Measurements from ENCODE around the gene TNS1. TPM values are rescaled to one million over a fixed set of nuclear protein-coding genes. Genes with fewer than 3 reads are reported as not detected.

Gene TNS1
- total and polyA plus RNA-seq, 10 of the 15 experiments (the other 5 are each of a cell fraction or from before 2014, with no cell fraction given), result 0.05 to 0.44 TPM; not detected in 8

DNA sequence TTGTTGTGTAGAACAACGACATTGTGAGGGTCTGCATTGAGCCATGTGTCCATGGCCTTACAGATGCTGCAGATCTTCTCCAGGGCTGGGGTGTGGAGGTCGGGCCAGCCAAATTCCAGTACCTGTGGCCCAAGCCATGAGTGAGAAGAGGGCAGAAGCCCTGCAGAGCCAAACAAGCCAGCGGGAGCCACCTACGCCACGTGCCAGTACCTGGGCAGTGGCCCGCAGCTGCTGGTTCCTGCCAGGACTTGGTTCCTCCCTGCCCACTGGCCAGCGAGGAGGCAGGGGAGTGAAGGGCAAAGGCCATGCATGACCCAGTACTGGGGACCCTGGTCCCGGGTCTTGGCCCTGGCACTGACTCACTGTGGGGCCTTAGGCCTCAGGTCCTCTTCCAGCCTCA, 109.4 kb downstream of the TNS1 start (continued):
- TF ChIP-seq RFX5 (IDR thresholded peaks at IDR 0.05; ENCODE audit: low read depth, low read length) (no peak), HDAC6 (IDR thresholded peaks at IDR 0.05; ENCODE audit: unreplicated experiment) (no peak), MXI1 (IDR thresholded peaks at IDR 0.05; ENCODE audit: low read depth, low read length) (no peak), MTA3 (IDR thresholded peaks at IDR 0.05; ENCODE audit: borderline replicate concordance, low read length) (no peak), NFXL1 (IDR thresholded peaks at IDR 0.05; ENCODE audit: borderline replicate concordance) (no peak), CHD1 (IDR thresholded peaks at IDR 0.05; ENCODE audit: low read depth, low read length) (no peak), CBFB (IDR thresholded peaks at IDR 0.05; ENCODE audit: low read depth) (no peak)
- TF ChIP-seq, protein P1, sequence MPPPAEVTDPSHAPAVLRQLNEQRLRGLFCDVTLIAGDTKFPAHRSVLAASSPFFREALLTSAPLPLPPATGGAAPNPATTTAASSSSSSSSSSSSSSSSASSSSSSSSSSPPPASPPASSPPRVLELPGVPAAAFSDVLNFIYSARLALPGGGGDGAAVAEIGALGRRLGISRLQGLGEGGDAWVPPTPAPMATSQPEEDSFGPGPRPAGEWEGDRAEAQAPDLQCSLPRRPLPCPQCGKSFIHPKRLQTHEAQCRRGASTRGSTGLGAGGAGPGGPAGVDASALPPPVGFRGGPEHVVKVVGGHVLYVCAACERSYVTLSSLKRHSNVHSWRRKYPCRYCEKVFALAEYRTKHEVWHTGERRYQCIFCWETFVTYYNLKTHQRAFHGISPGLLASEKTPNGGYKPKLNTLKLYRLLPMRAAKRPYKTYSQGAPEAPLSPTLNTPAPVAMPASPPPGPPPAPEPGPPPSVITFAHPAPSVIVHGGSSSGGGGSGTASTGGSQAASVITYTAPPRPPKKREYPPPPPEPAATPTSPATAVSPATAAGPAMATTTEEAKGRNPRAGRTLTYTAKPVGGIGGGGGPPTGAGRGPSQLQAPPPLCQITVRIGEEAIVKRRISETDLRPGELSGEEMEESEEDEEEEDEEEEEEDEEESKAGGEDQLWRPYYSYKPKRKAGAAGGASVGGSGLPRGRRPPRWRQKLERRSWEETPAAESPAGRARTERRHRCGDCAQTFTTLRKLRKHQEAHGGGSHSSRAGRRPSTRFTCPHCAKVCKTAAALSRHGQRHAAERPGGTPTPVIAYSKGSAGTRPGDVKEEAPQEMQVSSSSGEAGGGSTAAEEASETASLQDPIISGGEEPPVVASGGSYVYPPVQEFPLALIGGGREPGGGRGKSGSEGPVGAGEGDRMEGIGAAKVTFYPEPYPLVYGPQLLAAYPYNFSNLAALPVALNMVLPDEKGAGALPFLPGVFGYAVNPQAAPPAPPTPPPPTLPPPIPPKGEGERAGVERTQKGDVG (CRISPR knock-in tag; IDR thresholded peaks at IDR 0.05), result no peak
- TF ChIP-seq, protein P2, sequence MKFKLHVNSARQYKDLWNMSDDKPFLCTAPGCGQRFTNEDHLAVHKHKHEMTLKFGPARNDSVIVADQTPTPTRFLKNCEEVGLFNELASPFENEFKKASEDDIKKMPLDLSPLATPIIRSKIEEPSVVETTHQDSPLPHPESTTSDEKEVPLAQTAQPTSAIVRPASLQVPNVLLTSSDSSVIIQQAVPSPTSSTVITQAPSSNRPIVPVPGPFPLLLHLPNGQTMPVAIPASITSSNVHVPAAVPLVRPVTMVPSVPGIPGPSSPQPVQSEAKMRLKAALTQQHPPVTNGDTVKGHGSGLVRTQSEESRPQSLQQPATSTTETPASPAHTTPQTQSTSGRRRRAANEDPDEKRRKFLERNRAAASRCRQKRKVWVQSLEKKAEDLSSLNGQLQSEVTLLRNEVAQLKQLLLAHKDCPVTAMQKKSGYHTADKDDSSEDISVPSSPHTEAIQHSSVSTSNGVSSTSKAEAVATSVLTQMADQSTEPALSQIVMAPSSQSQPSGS (IDR thresholded peaks at IDR 0.05; ENCODE audit: low read length), result no peak
- TF ChIP-seq, protein P3, sequence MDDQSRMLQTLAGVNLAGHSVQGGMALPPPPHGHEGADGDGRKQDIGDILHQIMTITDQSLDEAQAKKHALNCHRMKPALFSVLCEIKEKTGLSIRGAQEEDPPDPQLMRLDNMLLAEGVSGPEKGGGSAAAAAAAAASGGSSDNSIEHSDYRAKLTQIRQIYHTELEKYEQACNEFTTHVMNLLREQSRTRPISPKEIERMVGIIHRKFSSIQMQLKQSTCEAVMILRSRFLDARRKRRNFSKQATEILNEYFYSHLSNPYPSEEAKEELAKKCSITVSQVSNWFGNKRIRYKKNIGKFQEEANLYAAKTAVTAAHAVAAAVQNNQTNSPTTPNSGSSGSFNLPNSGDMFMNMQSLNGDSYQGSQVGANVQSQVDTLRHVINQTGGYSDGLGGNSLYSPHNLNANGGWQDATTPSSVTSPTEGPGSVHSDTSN (IDR thresholded peaks at IDR 0.05; ENCODE audit: insufficient replicate concordance, low read depth, low read length), result no peak
